ENCODE results near the gene MSRB1. TPM values are rescaled to one million over a fixed set of nuclear protein-coding genes. Genes with fewer than 3 reads are reported as not detected.

The MSRB1 gene
- total and polyA plus RNA-seq, 2 of the 13 experiments (the other 11 are each of a cell fraction or from before 2014, with no cell fraction given): 32.1 to 75.4 TPM

GRCh38 chr16:1964506-1965395 is 21.8 kb upstream of the MSRB1 start, which contains the start of gene RPS2 (continued):
- TF ChIP-seq E2F2 (CRISPR knock-in tag; IDR thresholded peaks at IDR 0.05; ENCODE audit: borderline replicate concordance): no peak
- no peak for TF ChIP-seq ZNF441 (CRISPR knock-in tag; IDR thresholded peaks at IDR 0.05; ENCODE audit: borderline replicate concordance)
- no peak for TF ChIP-seq ZNF510 (CRISPR knock-in tag; IDR thresholded peaks at IDR 0.05; ENCODE audit: low read depth)
- TF ChIP-seq ELF1 (CRISPR knock-in tag; IDR thresholded peaks at IDR 0.05): peak; percentile 86
- TF ChIP-seq ZNF251 (CRISPR knock-in tag; IDR thresholded peaks at IDR 0.05): no peak
- no peak for TF ChIP-seq NCOR1 (IDR thresholded peaks at IDR 0.05; ENCODE audit: borderline replicate concordance, low read length)
- no peak for TF ChIP-seq RFX1 (IDR thresholded peaks at IDR 0.05)
- 0 out of 2 replicates have a peak, but pooled peaks have one; percentile 32 for TF ChIP-seq ZNF567 (CRISPR knock-in tag; IDR thresholded peaks at IDR 0.05; ENCODE audit: borderline replicate concordance)
- TF ChIP-seq MXD4 (CRISPR knock-in tag; IDR thresholded peaks at IDR 0.05): peak; percentile 84
- TF ChIP-seq ZMYM2 (CRISPR knock-in tag; IDR thresholded peaks at IDR 0.05): no peak
- peak; percentile 93 for TF ChIP-seq PHF8 (CRISPR knock-in tag; IDR thresholded peaks at IDR 0.05)
- TF ChIP-seq DNMT1 (CRISPR knock-in tag; IDR thresholded peaks at IDR 0.05): no peak
- peak; percentile 93 for TF ChIP-seq NKX3-1 (CRISPR knock-in tag; IDR thresholded peaks at IDR 0.05)
- TF ChIP-seq ZNF710 (CRISPR knock-in tag; IDR thresholded peaks at IDR 0.05; ENCODE audit: borderline replicate concordance): peak; percentile 50; the same call in 1 of the 2 replicates
- peak; percentile 60; the same call in 1 of the 2 replicates for TF ChIP-seq ZNF674 (CRISPR knock-in tag; IDR thresholded peaks at IDR 0.05; ENCODE audit: low read depth)
- TF ChIP-seq ZNF770 (CRISPR knock-in tag; IDR thresholded peaks at IDR 0.05): no peak; the same call in 1 of the 2 replicates
- TF ChIP-seq ZNF737 (CRISPR knock-in tag; IDR thresholded peaks at IDR 0.05; ENCODE audit: borderline replicate concordance): no peak; the same call in 1 of the 2 replicates
- no peak for TF ChIP-seq SMARCE1 (IDR thresholded peaks at IDR 0.05; ENCODE audit: borderline replicate concordance)
- TF ChIP-seq ZNF746 (CRISPR knock-in tag; IDR thresholded peaks at IDR 0.05): peak; percentile 62; the same call in 1 of the 2 replicates
- no peak for TF ChIP-seq JDP2 (CRISPR knock-in tag; IDR thresholded peaks at IDR 0.05; ENCODE audit: borderline replicate concordance)
- no peak for TF ChIP-seq STAG1 (CRISPR knock-in tag; IDR thresholded peaks at IDR 0.05)
- no peak for TF ChIP-seq KMT2B (CRISPR knock-in tag; IDR thresholded peaks at IDR 0.05)
- TF ChIP-seq HOXA9 (CRISPR knock-in tag; IDR thresholded peaks at IDR 0.05; ENCODE audit: borderline replicate concordance): no peak
- peak; percentile 92 for TF ChIP-seq SRY (CRISPR knock-in tag; IDR thresholded peaks at IDR 0.05)
- TF ChIP-seq MAFK (conservative IDR thresholded peaks at IDR 0.05 in 1 of 2, IDR thresholded peaks at IDR 0.05 in 1 of 2; ENCODE audit: low read length in 2 of 2): no peak
- TF ChIP-seq FLYWCH1 (CRISPR knock-in tag; IDR thresholded peaks at IDR 0.05): no peak

Data from HepG2 (cell line).